Activated B cell treated with CpG ODN at 0.5 μM for 24 hours (primary cell): Measurements from ENCODE around the gene GMPR2. TPM values are rescaled to one million over a fixed set of nuclear protein-coding genes. Genes with fewer than 3 reads are reported as not detected.

ENCODE experiments used
- ATAC-seq: fragments of 200-7000 bp; cut with Tn5 transposase; one replicate; pipeline ENCODE4 v1.10.0; 2021; ENCODE audit warnings: low read depth, mild to moderate bottlenecking, moderate library complexity
- CTCF ChIA-PET: fragments of 350-600 bp; sonication (Branson Sonifier 250); formaldehyde crosslinking; loops from one replicate; lab custom pipeline; 2021; ENCODE audit warnings: antibody characterized with exemption; lab: Charles Lee
- POLR2A ChIA-PET: fragments of 350-600 bp; sonication (Branson Sonifier 250); formaldehyde crosslinking; loops from one replicate; lab custom pipeline; 2021; ENCODE audit warnings: antibody characterized with exemption; lab: Charles Lee
- DNase-seq: peaks from one replicate; pipeline ENCODE4 v3.0.0; 2022
- H3K27ac Mint-ChIP-seq: one replicate; pipeline ENCODE4 v1.8.0; 2020; ENCODE audit warnings: mixed read lengths
- H3K27me3 Mint-ChIP-seq: one replicate; pipeline ENCODE4 v1.8.0; 2021; ENCODE audit warnings: mixed read lengths
- H3K36me3 Mint-ChIP-seq: one replicate; pipeline ENCODE4 v1.8.0; 2021; ENCODE audit warnings: low read depth, mixed read lengths
- H3K4me1 Mint-ChIP-seq: one replicate; pipeline ENCODE4 v1.8.0; 2021; ENCODE audit warnings: mixed read lengths
- H3K4me3 Mint-ChIP-seq: one replicate; pipeline ENCODE4 v1.8.0; 2020; ENCODE audit warnings: mild to moderate bottlenecking, mixed read lengths
- H3K9me3 Mint-ChIP-seq: one replicate; pipeline ENCODE4 v1.8.0; 2020; ENCODE audit warnings: mixed read lengths
- CTCF ChIP-seq: fragments of 200-600 bp; IDR thresholded peaks from one replicate; pipeline ENCODE4 v1.8.0; 2022; ENCODE audit warnings: antibody characterized with exemption, mild to moderate bottlenecking
- intact Hi-C: fragments of 100-400 bp; cut with micrococcal nuclease; formaldehyde crosslinking; loops from one replicate; pipeline ENCODE4 v1.15.1; 2024
- total RNA-seq: library from RNA; stranded (reverse); gene quantifications from 2 replicates; pipeline ENCODE4 v1.2.3, GENCODE V29; 2022

The GMPR2 gene
- total RNA-seq, 1 donor from 2014 or later = 50.2 TPM

GRCh38 chr14:24238123-24238522, 5.4 kb downstream of the GMPR2 start:
- Mint-ChIP-seq H3K36me3 (peaks cover 78% of the 10 kb centered on the region), H3K4me1 (peaks cover 71% of the 10 kb centered on the region), H3K27ac (peak overlapping the region; percentile 16), H3K27me3 (no peaks in the 10 kb centered on the region), H3K4me3 (no peak overlapping the region), H3K9me3 (no peaks in the 10 kb centered on the region)
- no peak for TF ChIP-seq CTCF
- DNase-seq (no peak), ATAC-seq (no peak)
- POLR2A ChIA-PET = interaction anchor here (0.5 to 11.1 kb wide), 14 partner anchors 9 to 192 kb away, joined by 3 to 242 read pairs (median 4); partner anchors contain the start of genes CBLN3, CHMP4A, DHRS1 and KHNYN
- intact Hi-C loops = no loop called here
- CTCF ChIA-PET = interaction anchor here (1.0 to 1.8 kb wide), 4 partner anchors 22 to 70 kb away, joined by 3 to 6 read pairs (median 4); partner anchors contain the start of gene MDP1

- H3K36me3 Mint-ChIP-seq = peaks cover 78% of the 10 kb centered on the region
- H3K27me3 Mint-ChIP-seq = no peaks in the 10 kb centered on the region
- ChIA-PET CTCF (interaction anchor here (1.1 to 1.8 kb wide), 4 partner anchors 23 to 193 kb away, joined by 3 to 4 read pairs (median 4); partner anchors contain the start of gene MDP1), POLR2A (interaction anchor here (0.5 to 11.1 kb wide), 13 partner anchors 10 to 191 kb away, joined by 3 to 242 read pairs (median 3); partner anchors contain the start of genes CBLN3, CHMP4A, DHRS1 and KHNYN)
- intact Hi-C loops = no loop called here
- H3K4me3 Mint-ChIP-seq = peak overlapping the region; percentile 45
- no peak for TF ChIP-seq CTCF
- peaks cover 71% of the 10 kb centered on the region for H3K4me1 Mint-ChIP-seq
- DNase-seq = no peak
- H3K27ac Mint-ChIP-seq = peak overlapping the region; percentile 54
- ATAC-seq = no peak
- H3K9me3 Mint-ChIP-seq = no peaks in the 10 kb centered on the region
Observed at GRCh38 chr14:24238527-24239037, 5.9 kb downstream of the GMPR2 start.

GRCh38 chr14:24240110-24240918, 7.6 kb downstream of the GMPR2 start:
- no peaks in the 10 kb centered on the region for H3K9me3 Mint-ChIP-seq
- no peak for TF ChIP-seq CTCF
- peak overlapping the region; percentile 59 for H3K27ac Mint-ChIP-seq
- peaks cover 67% of the 10 kb centered on the region for H3K4me1 Mint-ChIP-seq
- no peaks in the 10 kb centered on the region for H3K27me3 Mint-ChIP-seq
- peaks cover 68% of the 10 kb centered on the region for H3K36me3 Mint-ChIP-seq
- H3K4me3 Mint-ChIP-seq = peak overlapping the region; percentile 99
- intact Hi-C loops = no loop called here
- no peak for DNase-seq
- ChIA-PET POLR2A (interaction anchor here (3.0 to 11.1 kb wide), 6 partner anchors 8 to 60 kb away, joined by 38 to 242 read pairs (median 104); partner anchors contain the start of genes CHMP4A, DHRS1, GMPR2 and MDP1), CTCF (interaction anchor here (1.3 to 3.6 kb wide), 2 partner anchors 24 to 191 kb away, joined by 4 to 20 read pairs; partner anchors contain the start of gene MDP1)
- no peak for ATAC-seq

- ChIA-PET POLR2A (interaction anchor here (0.6 to 11.1 kb wide), 51 partner anchors 9 to 1147 kb away, joined by 3 to 242 read pairs (median 7); partner anchors contain the start of genes ACIN1, C14orf119, CBLN3 and CHMP4A), CTCF (interaction anchor here (0.7 to 3.8 kb wide), 25 partner anchors 17 to 200 kb away, joined by 3 to 139 read pairs (median 6); partner anchors contain the start of genes CHMP4A, CIDEB, DHRS1 and IRF9)
- H3K36me3 Mint-ChIP-seq = peaks cover 52% of the 10 kb centered on the region
- ATAC-seq (peak; percentile 81), DNase-seq (peak; percentile 91)
- no peaks in the 10 kb centered on the region for H3K9me3 Mint-ChIP-seq
- H3K4me3 Mint-ChIP-seq = peak overlapping the region; percentile 99
- peak overlapping the region; percentile 100 for H3K27ac Mint-ChIP-seq
- no peaks in the 10 kb centered on the region for H3K27me3 Mint-ChIP-seq
- no peak for TF ChIP-seq CTCF
- intact Hi-C loops = loop anchor here (1.0 to 2.0 kb wide), 14 partner anchors 10 to 228 kb away; partner anchors contain the start of genes CHMP4A, DCAF11, GMPR2 and IRF9
- peaks cover 68% of the 10 kb centered on the region for H3K4me1 Mint-ChIP-seq
Observed at GRCh38 chr14:24241829-24242443, 9.2 kb downstream of the GMPR2 start.
